Stimulated activated memory B cell treated with anti-CD40 and anti-IgM and Interleukin-4, amounts not matched to agents 10 μg/mL and 1 μg/mL and 100 μg/mL, for 72 hours (primary cell): ENCODE results near the gene KRT83.

ENCODE experiments used
- ATAC-seq: fragments of 150-1000 bp; cut with Tn5 transposase; 2 replicates; pipeline ENCODE4 v1.10.0; 2021
- H3K27ac Mint-ChIP-seq: one replicate; pipeline ENCODE4 v1.8.0; 2022; ENCODE audit warnings: mild to moderate bottlenecking, mixed read lengths
- H3K27me3 Mint-ChIP-seq: one replicate; pipeline ENCODE4 v1.8.0; 2022; ENCODE audit warnings: mixed read lengths
- H3K36me3 Mint-ChIP-seq: one replicate; pipeline ENCODE4 v1.8.0; 2022; ENCODE audit warnings: mixed read lengths
- H3K4me1 Mint-ChIP-seq: one replicate; pipeline ENCODE4 v1.8.0; 2022; ENCODE audit warnings: mixed read lengths
- H3K4me3 Mint-ChIP-seq: one replicate; pipeline ENCODE4 v1.8.0; 2022; ENCODE audit warnings: mild to moderate bottlenecking, moderate library complexity, mixed read lengths
- H3K9me3 Mint-ChIP-seq: one replicate; pipeline ENCODE4 v1.8.0; 2022; ENCODE audit warnings: mixed read lengths

KRT83 gene

DNA sequence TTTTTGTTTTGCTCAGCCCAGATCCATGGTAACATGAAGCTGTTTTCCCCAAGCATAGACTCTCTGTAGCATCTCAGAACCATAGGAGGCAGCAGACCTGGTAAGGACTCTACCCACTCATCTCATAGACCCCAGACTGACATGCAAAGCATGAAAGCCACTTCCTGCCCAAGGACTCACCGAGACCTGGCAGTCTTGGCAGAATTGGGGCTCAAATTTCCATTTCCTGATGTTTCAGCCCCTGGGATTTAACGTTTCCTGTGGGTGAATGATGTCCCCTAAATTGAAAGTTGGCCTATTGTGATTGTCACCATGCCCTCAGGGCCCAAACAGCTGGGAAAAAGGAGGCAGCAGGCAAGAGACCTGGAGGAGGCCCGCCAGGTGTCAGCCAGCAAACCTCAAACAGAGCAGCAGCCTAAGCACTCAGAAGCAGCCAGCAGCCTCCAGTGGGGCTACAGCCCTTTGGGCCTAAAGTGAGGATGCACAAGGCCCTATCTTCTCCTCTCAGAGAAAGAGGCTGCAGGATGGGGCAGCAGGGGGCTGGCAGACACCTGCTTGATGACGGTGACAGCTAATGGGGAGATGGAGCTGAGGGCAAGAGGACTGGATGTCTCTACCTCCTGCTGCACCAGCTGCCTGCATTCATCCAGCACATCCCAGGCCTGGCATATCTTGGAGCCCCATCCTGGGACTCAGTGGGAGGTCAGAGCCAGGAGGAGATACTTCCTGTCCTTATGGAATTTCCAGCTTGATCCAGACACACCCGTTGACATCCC lies 37.6 kb upstream of the KRT83 start:
- Mint-ChIP-seq H3K4me3 (no peak overlapping the region), H3K9me3 (no peaks in the 10 kb centered on the region), H3K36me3 (no peaks in the 10 kb centered on the region), H3K4me1 (peaks cover 29% of the 10 kb centered on the region), H3K27me3 (peaks cover 36% of the 10 kb centered on the region), H3K27ac (no peak overlapping the region)
- peak; percentile 88 for ATAC-seq

- Mint-ChIP-seq H3K27ac (no peak overlapping the region), H3K4me3 (no peak overlapping the region), H3K4me1 (peaks cover 29% of the 10 kb centered on the region), H3K9me3 (no peaks in the 10 kb centered on the region), H3K27me3 (peaks cover 32% of the 10 kb centered on the region), H3K36me3 (no peaks in the 10 kb centered on the region)
- no peak for ATAC-seq
These were observed 35.8 kb upstream of the KRT83 start for GRCh38 chr12:52356762-52357580.

GRCh38 chr12:52356031-52356761 lies 35.0 kb upstream of the KRT83 start:
- peak; percentile 32 for ATAC-seq

DNA sequence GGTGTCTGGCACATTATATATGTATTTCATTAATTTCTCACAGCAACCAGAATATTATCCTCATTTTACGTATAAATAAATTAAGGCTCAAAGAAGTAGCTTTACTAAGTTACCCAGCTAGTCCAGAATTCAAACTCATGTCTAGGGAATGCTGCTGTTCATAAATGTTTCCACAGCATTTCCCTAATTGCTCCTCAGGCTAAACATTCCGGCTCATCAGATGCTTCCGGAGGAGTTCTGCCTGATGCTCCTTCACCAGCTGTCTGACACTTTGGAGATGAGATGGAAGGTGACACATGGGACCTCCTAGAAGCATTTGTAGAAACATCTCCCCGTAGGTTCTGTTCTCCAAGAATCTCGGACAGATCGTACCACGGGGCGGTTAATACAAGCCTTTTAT lies 34.0 kb upstream of the KRT83 start:
- ATAC-seq: no peak
- Mint-ChIP-seq H3K9me3 (no peaks in the 10 kb centered on the region), H3K27ac (no peak overlapping the region), H3K36me3 (no peaks in the 10 kb centered on the region), H3K4me1 (peaks cover 34% of the 10 kb centered on the region), H3K27me3 (peaks cover 22% of the 10 kb centered on the region), H3K4me3 (no peak overlapping the region)

More at GRCh38 chr12:52356031-52356761, 35.0 kb upstream of the KRT83 start:
- no peak overlapping the region for H3K27ac Mint-ChIP-seq
- H3K27me3 Mint-ChIP-seq: peaks cover 32% of the 10 kb centered on the region
- no peaks in the 10 kb centered on the region for H3K36me3 Mint-ChIP-seq
- H3K4me3 Mint-ChIP-seq: no peak overlapping the region
- peaks cover 35% of the 10 kb centered on the region for H3K4me1 Mint-ChIP-seq
- H3K9me3 Mint-ChIP-seq: no peaks in the 10 kb centered on the region

- no peak for ATAC-seq
- H3K36me3 Mint-ChIP-seq: no peaks in the 10 kb centered on the region
- peaks cover 13% of the 10 kb centered on the region for H3K27me3 Mint-ChIP-seq
- H3K4me3 Mint-ChIP-seq: no peak overlapping the region
- no peak overlapping the region for H3K27ac Mint-ChIP-seq
- H3K9me3 Mint-ChIP-seq: no peaks in the 10 kb centered on the region
- peaks cover 25% of the 10 kb centered on the region for H3K4me1 Mint-ChIP-seq
These were observed 33.0 kb upstream of the KRT83 start for GRCh38 chr12:52354200-52354599.

DNA sequence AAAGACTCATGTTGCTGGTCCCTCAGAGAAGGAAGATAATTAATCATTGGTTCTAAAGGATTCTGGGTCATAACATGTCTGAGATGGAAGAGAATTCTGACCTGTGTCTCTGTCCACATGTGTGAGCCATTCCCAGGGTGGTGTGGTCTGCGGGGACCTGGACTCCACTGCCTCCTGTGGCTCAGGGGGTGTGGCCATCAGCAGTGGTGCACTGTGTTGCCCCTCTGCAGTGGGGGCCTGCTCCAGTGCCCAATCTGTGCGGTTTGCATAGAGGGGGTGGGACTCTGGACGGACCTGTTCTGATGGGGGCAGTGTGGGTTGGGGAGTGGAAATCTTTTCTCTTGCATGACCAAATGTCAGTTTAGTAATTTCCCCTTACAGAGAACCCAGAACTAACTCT lies 32.6 kb upstream of the KRT83 start:
- H3K27me3 Mint-ChIP-seq: peaks cover 9% of the 10 kb centered on the region
- no peak for ATAC-seq

DNA sequence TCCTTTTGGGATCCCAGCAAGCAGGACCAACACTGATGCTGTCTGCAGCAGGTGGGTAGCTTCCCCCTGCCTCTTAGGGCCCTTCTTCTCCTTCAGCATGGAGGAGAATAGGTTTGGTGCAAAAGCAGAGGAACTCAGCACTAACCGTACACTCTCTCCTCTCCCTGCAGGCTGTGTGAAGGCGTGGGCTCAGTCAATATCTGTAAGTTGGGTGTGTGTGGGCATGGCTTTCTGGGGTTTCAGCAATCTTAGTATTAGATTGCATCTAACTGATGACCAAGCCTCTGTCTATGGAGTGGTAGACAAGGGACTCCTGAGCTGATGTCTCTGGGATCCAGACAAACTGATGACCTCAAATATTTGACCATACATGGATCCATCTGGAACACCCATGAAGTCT lies 31.8 kb upstream of the KRT83 start:
- no peaks in the 10 kb centered on the region for H3K36me3 Mint-ChIP-seq
- ATAC-seq: no peak
- H3K27ac Mint-ChIP-seq: no peak overlapping the region
- H3K4me3 Mint-ChIP-seq: no peak overlapping the region
- peaks cover 13% of the 10 kb centered on the region for H3K27me3 Mint-ChIP-seq
- peaks cover 12% of the 10 kb centered on the region for H3K4me1 Mint-ChIP-seq
- H3K9me3 Mint-ChIP-seq: no peaks in the 10 kb centered on the region

More for the DNA sequence above, 32.6 kb upstream of the KRT83 start:
- Mint-ChIP-seq H3K4me3 (no peak overlapping the region), H3K36me3 (no peaks in the 10 kb centered on the region), H3K9me3 (no peaks in the 10 kb centered on the region), H3K4me1 (peaks cover 20% of the 10 kb centered on the region), H3K27ac (no peak overlapping the region)

GRCh38 chr12:52351196-52352059 lies 30.2 kb upstream of the KRT83 start:
- H3K4me1 Mint-ChIP-seq: peaks cover 6% of the 10 kb centered on the region
- no peak overlapping the region for H3K27ac Mint-ChIP-seq
- no peaks in the 10 kb centered on the region for H3K36me3 Mint-ChIP-seq
- no peak for ATAC-seq
- no peak overlapping the region for H3K4me3 Mint-ChIP-seq
- no peaks in the 10 kb centered on the region for H3K9me3 Mint-ChIP-seq
- H3K27me3 Mint-ChIP-seq: peaks cover 17% of the 10 kb centered on the region

DNA sequence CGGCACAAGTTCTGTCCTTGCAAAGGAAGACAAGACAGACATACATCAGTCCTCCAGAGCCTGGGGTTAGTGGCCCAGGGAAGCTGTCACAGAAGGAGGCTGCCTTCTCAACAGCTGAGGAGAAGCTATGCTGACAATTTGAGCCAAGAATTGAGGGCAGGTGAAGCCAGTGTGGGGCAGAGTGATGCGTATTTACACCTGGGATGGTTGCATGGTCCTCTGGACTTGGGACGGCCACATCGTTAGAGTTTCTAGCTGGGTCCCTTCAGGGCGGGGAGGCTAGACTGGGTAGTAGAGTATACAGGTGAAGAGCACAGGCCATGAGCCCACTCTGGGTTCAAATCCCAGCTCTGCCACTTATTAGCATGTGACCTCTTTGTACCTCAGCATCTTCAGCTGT lies 29.6 kb upstream of the KRT83 start:
- ATAC-seq: no peak
- no peaks in the 10 kb centered on the region for H3K9me3 Mint-ChIP-seq
- H3K4me3 Mint-ChIP-seq: no peak overlapping the region
- peaks cover 6% of the 10 kb centered on the region for H3K4me1 Mint-ChIP-seq
- peaks cover 17% of the 10 kb centered on the region for H3K27me3 Mint-ChIP-seq
- H3K36me3 Mint-ChIP-seq: no peaks in the 10 kb centered on the region
- H3K27ac Mint-ChIP-seq: no peak overlapping the region

- Mint-ChIP-seq H3K4me3 (no peak overlapping the region), H3K9me3 (no peaks in the 10 kb centered on the region), H3K4me1 (peaks cover 6% of the 10 kb centered on the region), H3K27me3 (peaks cover 17% of the 10 kb centered on the region), H3K36me3 (no peaks in the 10 kb centered on the region), H3K27ac (no peak overlapping the region)
- no peak for ATAC-seq
These were observed 28.9 kb upstream of the KRT83 start for GRCh38 chr12:52350021-52350620.

- H3K4me1 Mint-ChIP-seq: peaks cover 6% of the 10 kb centered on the region
- no peaks in the 10 kb centered on the region for H3K36me3 Mint-ChIP-seq
- peaks cover 24% of the 10 kb centered on the region for H3K27me3 Mint-ChIP-seq
- no peak overlapping the region for H3K4me3 Mint-ChIP-seq
- ATAC-seq: no peak
- no peaks in the 10 kb centered on the region for H3K9me3 Mint-ChIP-seq
- no peak overlapping the region for H3K27ac Mint-ChIP-seq
These were observed 28.0 kb upstream of the KRT83 start for GRCh38 chr12:52349196-52349595.

GRCh38 chr12:52347551-52348510 lies 26.6 kb upstream of the KRT83 start:
- Mint-ChIP-seq H3K9me3 (no peaks in the 10 kb centered on the region), H3K27ac (no peak overlapping the region), H3K36me3 (no peaks in the 10 kb centered on the region), H3K4me3 (no peak overlapping the region), H3K4me1 (peaks cover 6% of the 10 kb centered on the region), H3K27me3 (peaks cover 31% of the 10 kb centered on the region)
- ATAC-seq: no peak

GRCh38 chr12:52347016-52347415 lies 25.8 kb upstream of the KRT83 start:
- peaks cover 6% of the 10 kb centered on the region for H3K4me1 Mint-ChIP-seq
- peaks cover 30% of the 10 kb centered on the region for H3K27me3 Mint-ChIP-seq
- H3K36me3 Mint-ChIP-seq: no peaks in the 10 kb centered on the region
- no peak overlapping the region for H3K4me3 Mint-ChIP-seq
- H3K27ac Mint-ChIP-seq: no peak overlapping the region
- ATAC-seq: no peak
- no peaks in the 10 kb centered on the region for H3K9me3 Mint-ChIP-seq
